HG02571 (cell line): Measurements from ENCODE around the gene FANCD2.
"Not testable (repeated sequence)": the region's sequence is repeated elsewhere in the genome, so short reads cannot be mapped to it uniquely, and the experiment has no call there.

ENCODE experiments used
- ATAC-seq: cut with Tn5 transposase; IDR thresholded peaks from one replicate; pipeline ENCODE4 v1.9.1; 2021; ENCODE audit warnings: mild to moderate bottlenecking, moderate library complexity; ENCODE audit not compliant: unreplicated experiment

Gene FANCD2

DNA sequence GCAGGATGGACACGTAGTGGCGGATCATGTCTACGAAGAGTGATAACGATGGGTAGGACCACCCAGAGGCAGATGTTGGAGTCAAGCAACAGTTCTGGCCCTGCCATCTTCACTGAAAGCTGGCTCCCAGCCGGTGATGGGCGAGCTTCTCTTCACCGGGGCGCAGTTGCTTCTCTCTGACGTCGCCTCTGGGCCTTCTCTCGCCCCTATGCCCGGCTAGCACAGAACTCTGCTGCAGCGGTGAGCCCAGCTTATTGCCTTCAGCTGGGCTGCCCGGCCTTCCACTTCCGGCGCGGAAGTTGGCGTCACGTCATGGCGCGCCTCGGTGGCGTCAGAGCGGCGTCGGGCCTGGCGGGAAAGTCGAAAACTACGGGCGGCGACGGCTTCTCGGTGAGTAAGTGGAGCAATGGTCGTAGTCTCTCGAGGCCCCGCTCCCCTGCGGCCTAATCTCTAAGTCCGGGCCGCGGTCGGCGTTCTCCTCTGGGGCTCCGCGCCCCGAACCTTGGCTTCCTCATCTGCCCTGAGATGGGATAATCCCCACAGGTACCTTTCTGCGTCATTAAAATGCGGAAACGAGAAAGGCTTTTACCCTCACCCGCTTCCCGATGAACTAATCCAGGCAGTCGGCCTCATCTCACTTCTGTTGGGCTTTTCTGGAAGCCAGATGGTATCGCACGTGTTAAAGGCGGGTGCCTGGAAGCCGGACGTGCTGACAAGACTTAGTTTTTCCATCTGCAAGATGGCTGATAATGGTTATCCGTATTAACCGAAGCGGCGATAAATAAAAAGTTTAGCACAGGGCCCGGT, at the start of gene FANCD2:
Gene FANCD2 (plus strand): TSS at position 354 of the 807 bp plus-strand sequence. CDS start 2,221 bp downstream, outside the sequence.
- ATAC-seq = peak; percentile 83

- no peak for ATAC-seq
These were observed 49.2 kb upstream of the FANCD2 start for GRCh38 chr3:9976721-9977709.

GRCh38 chr3:9978710-9979305, 47.4 kb upstream of the FANCD2 start:
- no peak for ATAC-seq

GRCh38 chr3:9980251-9980650, 46.0 kb upstream of the FANCD2 start:
- ATAC-seq = no peak

DNA sequence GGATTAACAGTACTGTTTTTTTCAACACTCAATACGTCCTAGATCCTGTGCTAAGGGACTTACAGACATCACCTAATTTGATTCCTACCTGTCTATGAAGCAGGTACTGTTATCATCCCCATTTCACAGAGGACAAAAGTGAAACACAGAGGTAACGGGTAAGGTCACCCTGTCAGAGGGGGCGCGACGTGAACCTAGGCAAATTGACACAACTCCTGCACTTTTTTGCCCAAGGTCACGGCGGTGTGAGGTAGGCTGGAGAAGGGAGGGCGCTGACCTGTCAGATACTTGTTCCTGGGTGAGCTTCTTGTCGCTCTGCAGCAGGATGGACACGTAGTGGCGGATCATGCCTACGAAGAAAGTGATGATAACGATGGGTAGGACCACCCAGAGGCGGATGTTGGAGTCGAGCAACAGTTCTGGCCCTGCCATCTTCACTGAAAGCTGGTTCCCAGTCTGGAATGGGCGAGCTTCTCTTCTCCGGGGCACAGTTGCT, 40.0 kb upstream of the FANCD2 start:
- peak; percentile 25 for ATAC-seq

GRCh38 chr3:9994086-9994844, 32.0 kb upstream of the FANCD2 start:
- ATAC-seq = no peak

- no peak for ATAC-seq
These were observed 25.6 kb upstream of the FANCD2 start for GRCh38 chr3:10000686-10001085.

DNA sequence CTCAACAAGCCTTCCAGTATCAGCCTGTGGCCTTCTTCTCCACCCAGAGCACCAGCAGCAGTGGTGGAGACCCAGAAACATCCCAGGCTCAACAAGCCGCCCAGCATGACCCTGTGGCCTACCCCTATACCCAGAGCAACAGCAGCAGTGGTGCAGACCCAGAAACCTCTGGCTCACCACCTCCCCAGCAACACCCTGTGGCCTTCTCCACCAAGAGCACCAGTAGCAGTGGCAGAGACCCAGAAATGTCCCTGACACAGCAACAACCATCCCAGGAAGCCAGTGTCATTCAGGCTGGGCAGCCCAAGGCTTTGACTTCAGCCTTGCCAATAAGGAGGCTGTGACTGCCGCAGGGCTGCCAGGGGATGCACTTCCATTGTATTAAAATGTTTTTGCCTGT, 23.3 kb upstream of the FANCD2 start:
- no peak for ATAC-seq

DNA sequence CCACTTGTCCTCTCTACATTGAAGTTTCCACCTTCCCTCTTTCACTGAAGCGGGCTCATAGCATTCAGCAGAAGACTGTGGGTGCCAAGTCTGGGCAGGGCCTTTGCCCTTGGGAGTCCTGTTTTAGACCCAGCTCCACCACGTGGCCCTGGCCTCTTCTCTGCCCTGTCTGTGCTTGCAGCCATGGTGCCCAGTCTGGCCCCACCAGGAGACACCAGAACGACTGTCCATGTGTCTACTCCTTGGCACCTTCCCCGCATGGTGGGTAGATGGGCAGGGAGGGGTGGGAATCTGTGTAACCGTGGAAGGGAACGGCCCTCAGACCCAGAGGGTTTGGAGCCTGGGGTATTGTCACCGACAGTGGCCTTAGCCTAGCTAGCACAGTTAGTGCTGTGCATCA, 21.7 kb upstream of the FANCD2 start:
- no peak for ATAC-seq

DNA sequence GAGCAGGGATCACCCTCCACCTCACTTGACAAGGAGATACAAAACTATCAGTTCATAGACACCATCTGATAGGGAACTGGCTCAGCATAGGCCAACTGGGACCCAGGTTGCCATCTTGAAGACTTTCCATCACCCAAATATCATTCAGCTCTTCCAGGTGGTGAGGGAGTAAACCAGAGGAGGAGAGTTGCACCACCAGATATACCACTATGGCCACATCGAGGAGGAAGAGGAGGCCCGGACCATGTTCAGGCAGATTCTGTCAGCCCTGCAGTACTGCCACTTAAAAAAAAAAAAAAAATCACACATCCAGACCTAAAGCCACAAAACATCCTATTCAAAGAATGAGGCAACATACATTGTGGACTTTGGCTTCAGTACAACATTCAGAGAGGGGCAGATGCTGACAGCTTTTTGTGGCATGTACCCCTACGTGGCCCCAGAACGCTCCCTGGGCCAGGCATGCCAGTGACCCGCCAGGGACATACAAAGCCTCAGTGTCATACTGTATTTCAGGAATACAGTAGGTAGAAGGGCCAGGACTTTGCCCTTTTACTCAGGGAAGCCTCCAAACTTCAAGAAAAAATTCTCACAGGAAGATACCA, 21.2 kb upstream of the FANCD2 start:
- no peak for ATAC-seq

DNA sequence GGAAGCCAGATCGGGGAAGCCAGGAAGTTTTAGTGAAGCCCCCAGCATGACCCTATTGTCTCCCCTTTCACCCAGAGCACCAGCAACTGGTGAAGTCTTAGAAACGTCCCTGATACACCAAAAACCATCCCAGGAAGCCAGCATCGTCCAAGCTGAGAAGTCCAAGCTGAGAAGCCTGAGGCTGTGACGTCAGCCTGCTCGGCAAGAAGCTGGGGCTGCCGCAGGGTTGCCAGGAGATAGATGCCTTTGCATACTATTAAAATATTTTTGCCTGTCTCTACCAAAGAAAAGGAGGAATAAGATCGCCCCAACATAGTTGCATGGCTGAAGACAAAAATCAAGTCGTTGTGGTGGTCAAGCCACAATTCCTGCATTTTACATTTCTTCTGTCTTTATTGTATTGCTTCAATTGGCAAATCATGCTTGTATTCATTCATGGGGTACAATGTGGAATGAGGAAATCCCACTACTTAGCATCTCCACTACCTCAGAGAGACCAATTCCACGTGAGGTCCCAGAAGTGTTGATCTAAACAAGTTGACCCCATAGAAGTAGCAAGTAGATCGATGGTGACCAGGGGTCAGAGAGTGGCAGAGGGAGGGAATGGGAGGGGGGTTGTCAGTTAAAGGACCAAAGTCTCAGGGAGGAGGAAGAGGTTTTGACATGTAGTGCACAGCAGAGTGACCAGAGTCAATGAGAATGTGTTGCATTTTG, 20.0 kb upstream of the FANCD2 start:
- no peak for ATAC-seq

GRCh38 chr3:10006762-10007090, 19.5 kb upstream of the FANCD2 start:
- no peak for ATAC-seq

GRCh38 chr3:10007126-10007782, 19.0 kb upstream of the FANCD2 start:
- no peak for ATAC-seq

DNA sequence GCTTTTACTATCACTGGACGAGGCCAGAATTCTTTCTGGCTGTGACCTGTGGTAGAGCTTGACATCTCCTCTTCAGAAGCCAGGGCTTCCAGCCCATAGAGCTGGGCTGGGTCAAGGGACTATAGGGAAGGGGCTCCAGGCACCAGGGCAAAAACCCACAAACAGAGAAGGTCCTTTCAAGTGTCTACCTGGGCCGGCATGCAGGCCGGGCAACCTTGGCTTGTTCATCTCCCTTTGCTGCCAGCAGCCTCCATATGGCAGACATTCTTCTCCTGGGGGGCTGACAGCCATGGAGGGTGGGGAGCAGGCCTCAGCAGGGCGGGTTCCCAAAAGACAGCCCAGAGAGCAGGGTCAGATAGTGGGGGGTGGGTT, 18.0 kb upstream of the FANCD2 start:
- ATAC-seq = not testable (repeated sequence)

- peak; percentile 54 for ATAC-seq
These were observed 17.5 kb upstream of the FANCD2 start for GRCh38 chr3:10008588-10009344.

- ATAC-seq = no peak
These were observed 15.8 kb upstream of the FANCD2 start for GRCh38 chr3:10010421-10010877.

- ATAC-seq = peak; percentile 82
These were observed 15.3 kb upstream of the FANCD2 start for GRCh38 chr3:10010878-10011465.

DNA sequence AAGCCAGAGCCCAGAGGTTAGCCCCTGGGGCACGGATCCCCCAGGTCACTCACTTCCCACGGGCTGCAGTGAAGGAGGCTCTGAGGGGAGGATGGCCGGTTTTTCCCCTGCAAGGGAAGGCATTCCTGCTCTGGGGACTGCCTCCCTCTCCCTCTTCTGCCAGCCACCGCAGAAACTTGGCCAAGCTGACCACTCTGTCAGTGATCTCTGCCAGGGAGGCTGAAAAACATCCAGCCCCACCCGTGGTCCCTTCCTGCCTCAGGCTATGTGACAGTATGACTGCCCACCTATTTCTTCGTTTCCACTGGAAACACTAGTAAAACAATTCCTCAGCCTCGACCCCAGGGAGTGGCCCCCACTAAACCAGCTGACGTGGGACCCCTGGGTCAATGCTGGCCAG, 14.6 kb upstream of the FANCD2 start:
- ATAC-seq = no peak
